Activated CD8-positive, alpha-beta T cell treated with anti-CD3 and anti-CD28 coated beads for 36 hours (primary cell): ENCODE results near the gene PTGER4. TPM values are rescaled to one million over a fixed set of nuclear protein-coding genes. Genes with fewer than 3 reads are reported as not detected.

Experiments used
- ATAC-seq: fragments of 200-7000 bp; cut with Tn5 transposase; one replicate; pipeline ENCODE4 v1.10.0; 2021; ENCODE audit warnings: mild to moderate bottlenecking, moderate library complexity
- CTCF ChIA-PET: fragments of 350-600 bp; sonication (Branson Sonifier 250); formaldehyde crosslinking; loops from one replicate; lab custom pipeline; 2021; ENCODE audit warnings: antibody characterized with exemption; lab: Charles Lee
- POLR2A ChIA-PET: fragments of 350-600 bp; sonication (Branson Sonifier 250); formaldehyde crosslinking; loops from one replicate; lab custom pipeline; 2021; ENCODE audit warnings: antibody characterized with exemption; lab: Charles Lee
- DNase-seq: peaks from one replicate; pipeline ENCODE4 v3.0.0-alpha.2; 2020
- H3K27ac Mint-ChIP-seq: one replicate; pipeline ENCODE4 v1.8.0; 2021; ENCODE audit warnings: mild to moderate bottlenecking, mixed read lengths
- H3K27me3 Mint-ChIP-seq: one replicate; pipeline ENCODE4 v1.8.0; 2021; ENCODE audit warnings: mixed read lengths
- H3K36me3 Mint-ChIP-seq: one replicate; pipeline ENCODE4 v1.8.0; 2021; ENCODE audit warnings: low read depth, mixed read lengths
- H3K4me1 Mint-ChIP-seq: one replicate; pipeline ENCODE4 v1.8.0; 2021; ENCODE audit warnings: low read depth, mixed read lengths
- H3K4me3 Mint-ChIP-seq: one replicate; pipeline ENCODE4 v1.8.0; 2021; ENCODE audit warnings: mild to moderate bottlenecking, moderate library complexity, mixed read lengths
- H3K9me3 Mint-ChIP-seq: one replicate; pipeline ENCODE4 v1.8.0; 2021; ENCODE audit warnings: mixed read lengths
- intact Hi-C: fragments of 100-400 bp; cut with micrococcal nuclease; formaldehyde crosslinking; loops from one replicate; pipeline ENCODE4 v1.10.0; 2022
- total RNA-seq, 2 experiments: library from RNA; stranded (reverse); gene quantifications; one replicate each; pipeline ENCODE4 v1.2.3, GENCODE V29; 2021
- TF ChIP-seq, protein P1 (sequence below): fragments of 200-600 bp; IDR thresholded peaks from one replicate; pipeline ENCODE4 v1.8.0; 2022; ENCODE audit warnings: antibody characterized with exemption, mild to moderate bottlenecking

Gene PTGER4
- total RNA-seq, 2 experiments from 2014 or later, result 62.8 to 62.9 TPM

DNA sequence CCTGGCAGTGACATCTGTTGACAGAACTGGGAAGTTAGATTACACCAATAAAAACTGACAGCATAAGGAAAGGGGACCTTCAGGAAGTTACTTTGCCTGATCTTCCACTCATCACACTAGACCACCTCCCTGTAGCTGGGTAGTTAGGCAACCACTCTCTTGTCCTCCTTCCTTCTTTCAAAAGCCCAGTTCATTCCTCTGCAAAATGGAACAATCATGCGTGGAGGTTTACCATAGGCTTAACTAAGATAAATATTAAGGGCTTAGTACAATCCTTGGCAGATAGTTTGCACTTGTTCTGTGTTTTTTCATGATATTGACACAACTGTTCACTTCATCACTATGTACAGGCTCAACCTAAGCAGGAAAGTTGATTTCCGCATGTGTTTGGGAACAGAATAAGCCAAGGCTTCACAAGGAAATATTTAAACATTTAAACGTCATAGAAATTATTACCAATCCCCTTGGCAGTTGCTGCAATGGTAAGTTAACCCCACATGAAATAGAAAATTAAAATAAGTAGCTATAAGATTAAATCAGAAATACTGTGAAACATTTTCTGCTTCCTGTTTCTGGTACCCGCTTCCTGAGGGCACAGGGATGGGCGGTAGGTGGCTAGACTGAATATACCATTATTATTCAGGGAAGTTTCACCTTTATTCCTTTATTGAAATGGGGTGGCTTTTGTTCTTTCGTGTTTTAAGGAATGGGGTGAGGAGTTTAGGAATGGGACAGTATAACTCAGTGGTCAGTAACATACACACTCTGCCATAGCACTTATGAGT lies 9.9 kb upstream of the PTGER4 start:
- POLR2A ChIA-PET, result interaction anchor here (1.4 kb wide), 1 partner anchor 14 kb away, joined by 3 read pairs; no protein-coding TSS in a partner anchor
- H3K27me3 Mint-ChIP-seq, result no peaks in the 10 kb centered on the region
- H3K36me3 Mint-ChIP-seq, result no peaks in the 10 kb centered on the region
- TF ChIP-seq, protein P1, sequence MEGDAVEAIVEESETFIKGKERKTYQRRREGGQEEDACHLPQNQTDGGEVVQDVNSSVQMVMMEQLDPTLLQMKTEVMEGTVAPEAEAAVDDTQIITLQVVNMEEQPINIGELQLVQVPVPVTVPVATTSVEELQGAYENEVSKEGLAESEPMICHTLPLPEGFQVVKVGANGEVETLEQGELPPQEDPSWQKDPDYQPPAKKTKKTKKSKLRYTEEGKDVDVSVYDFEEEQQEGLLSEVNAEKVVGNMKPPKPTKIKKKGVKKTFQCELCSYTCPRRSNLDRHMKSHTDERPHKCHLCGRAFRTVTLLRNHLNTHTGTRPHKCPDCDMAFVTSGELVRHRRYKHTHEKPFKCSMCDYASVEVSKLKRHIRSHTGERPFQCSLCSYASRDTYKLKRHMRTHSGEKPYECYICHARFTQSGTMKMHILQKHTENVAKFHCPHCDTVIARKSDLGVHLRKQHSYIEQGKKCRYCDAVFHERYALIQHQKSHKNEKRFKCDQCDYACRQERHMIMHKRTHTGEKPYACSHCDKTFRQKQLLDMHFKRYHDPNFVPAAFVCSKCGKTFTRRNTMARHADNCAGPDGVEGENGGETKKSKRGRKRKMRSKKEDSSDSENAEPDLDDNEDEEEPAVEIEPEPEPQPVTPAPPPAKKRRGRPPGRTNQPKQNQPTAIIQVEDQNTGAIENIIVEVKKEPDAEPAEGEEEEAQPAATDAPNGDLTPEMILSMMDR, result no peak
- H3K27ac Mint-ChIP-seq, result no peak overlapping the region
- CTCF ChIA-PET, result interaction anchor here (1.5 kb wide), 1 partner anchor 8 kb away, joined by 4 read pairs; no protein-coding TSS in a partner anchor
- intact Hi-C loops, result no loop called here
- no peaks in the 10 kb centered on the region for H3K9me3 Mint-ChIP-seq
- ATAC-seq (no peak), DNase-seq (no peak)
- peaks cover 52% of the 10 kb centered on the region for H3K4me1 Mint-ChIP-seq
- no peak overlapping the region for H3K4me3 Mint-ChIP-seq

DNA sequence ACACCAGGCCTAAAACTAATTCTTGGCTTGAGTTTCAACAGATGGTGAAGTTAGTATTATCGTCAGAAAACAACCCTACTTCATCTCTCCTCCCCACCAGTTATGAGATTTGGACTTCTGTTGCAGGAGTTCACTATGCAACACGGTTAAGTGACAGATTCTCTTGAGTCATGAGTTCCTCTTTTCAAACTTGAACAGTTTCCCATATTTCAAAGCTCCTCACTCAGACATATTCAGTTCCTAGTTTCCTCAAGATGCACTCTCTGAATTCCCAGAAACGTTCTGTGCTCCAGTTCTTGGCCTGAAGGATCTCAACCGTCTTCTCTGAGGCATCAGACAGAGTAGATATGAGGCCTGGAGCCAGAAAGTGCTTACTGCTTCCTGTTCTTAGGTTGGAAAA lies 7.3 kb upstream of the PTGER4 start:
- DNase-seq (no peak), ATAC-seq (no peak)
- ChIA-PET POLR2A (interaction anchor here (1.0 kb wide), 2 partner anchors 11 to 177 kb away, joined by 4 read pairs; no protein-coding TSS in a partner anchor), CTCF (interaction anchor here (0.6 kb wide), 1 partner anchor 157 kb away, joined by 3 read pairs; no protein-coding TSS in a partner anchor)
- H3K9me3 Mint-ChIP-seq, result no peaks in the 10 kb centered on the region
- TF ChIP-seq, protein P1, result no peak
- no peak overlapping the region for H3K4me3 Mint-ChIP-seq
- H3K27me3 Mint-ChIP-seq, result no peaks in the 10 kb centered on the region
- H3K4me1 Mint-ChIP-seq, result peaks cover 71% of the 10 kb centered on the region
- intact Hi-C loops, result no loop called here
- H3K36me3 Mint-ChIP-seq, result no peaks in the 10 kb centered on the region
- peak overlapping the region; percentile 0 for H3K27ac Mint-ChIP-seq

DNA sequence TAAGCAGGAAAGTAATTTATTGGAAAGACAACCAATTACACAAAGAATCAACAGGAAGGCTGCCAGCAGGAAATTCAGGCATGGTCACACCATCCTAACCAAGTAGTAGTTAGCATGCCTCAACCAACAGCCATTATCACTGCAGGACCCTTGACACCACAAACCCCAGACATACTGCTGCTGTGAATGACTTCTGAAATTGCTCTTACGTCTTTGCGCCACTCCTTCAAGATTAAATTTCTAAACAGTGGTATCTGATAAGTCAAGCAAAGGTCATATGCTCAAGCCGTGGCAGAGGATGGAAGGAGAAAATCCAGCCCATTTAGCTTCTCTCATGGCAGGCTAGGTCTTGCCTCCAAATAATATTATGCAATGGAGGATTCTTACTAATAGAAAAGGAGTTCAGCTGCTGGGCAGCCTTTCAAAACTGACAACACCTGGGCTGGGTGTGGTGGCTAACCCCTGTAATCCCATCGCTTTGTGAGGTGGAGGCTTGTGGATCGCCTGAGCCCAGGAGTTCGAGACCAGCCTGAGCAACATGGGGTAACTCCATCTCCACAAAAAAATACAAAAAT lies 5.0 kb upstream of the PTGER4 start:
- no peak for ATAC-seq
- DNase-seq, result no peak
- no peaks in the 10 kb centered on the region for H3K27me3 Mint-ChIP-seq
- no peak overlapping the region for H3K4me3 Mint-ChIP-seq
- intact Hi-C loops, result loop anchor here (5.0 kb wide), 1 partner anchor 237 kb away; no protein-coding TSS in a partner anchor
- H3K36me3 Mint-ChIP-seq, result peaks cover 2% of the 10 kb centered on the region
- peak overlapping the region; percentile 75 for H3K27ac Mint-ChIP-seq
- ChIA-PET CTCF (interaction anchor here (1.6 to 1.9 kb wide), 2 partner anchors 9 to 14 kb away, joined by 3 to 5 read pairs; no protein-coding TSS in a partner anchor), POLR2A (interaction anchor here (0.5 to 1.6 kb wide), 6 partner anchors 11 to 450 kb away, joined by 3 to 9 read pairs (median 3); no protein-coding TSS in a partner anchor)
- peaks cover 67% of the 10 kb centered on the region for H3K4me1 Mint-ChIP-seq
- TF ChIP-seq, protein P1, result no peak
- H3K9me3 Mint-ChIP-seq, result no peaks in the 10 kb centered on the region

DNA sequence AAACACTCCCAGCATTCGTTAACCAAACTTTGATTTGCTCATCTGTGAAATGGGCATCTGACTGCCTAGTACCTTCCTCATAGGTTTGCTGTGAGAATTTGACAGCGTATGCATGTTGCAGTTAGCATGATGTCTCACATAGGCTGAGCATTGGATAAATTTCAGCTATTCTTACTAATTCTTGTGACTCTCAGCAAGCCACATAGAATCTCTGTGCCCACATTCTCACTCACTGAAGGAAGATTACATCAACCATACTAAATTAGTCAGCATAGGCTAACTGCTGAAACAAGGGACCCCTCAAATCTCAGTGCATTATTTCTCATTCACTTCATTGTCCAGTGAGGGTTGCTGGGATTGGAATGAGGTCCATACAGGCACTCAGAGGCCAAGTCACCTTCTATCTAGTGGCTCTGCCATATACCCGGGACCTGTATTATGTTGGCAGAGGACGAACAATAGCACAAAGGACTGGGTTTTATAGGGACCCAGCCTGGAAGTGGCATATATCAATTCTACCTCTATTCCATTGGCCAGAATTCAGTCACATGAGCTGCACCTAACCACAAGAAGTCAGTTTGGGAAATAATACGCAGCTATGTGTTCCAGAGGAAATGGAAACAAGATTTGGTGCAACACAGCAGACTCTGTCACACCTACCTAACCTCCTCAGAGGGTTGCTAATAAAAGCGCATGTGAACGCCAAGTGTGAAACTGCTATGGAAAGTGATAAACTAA lies 4.2 kb upstream of the PTGER4 start:
- Mint-ChIP-seq H3K36me3 (peaks cover 9% of the 10 kb centered on the region), H3K27me3 (no peaks in the 10 kb centered on the region), H3K4me1 (peaks cover 59% of the 10 kb centered on the region), H3K27ac (peak overlapping the region; percentile 94), H3K9me3 (no peaks in the 10 kb centered on the region), H3K4me3 (peak overlapping the region; percentile 99)
- peak; percentile 28 for ATAC-seq
- DNase-seq, result peak; percentile 66
- TF ChIP-seq, protein P1, result no peak
- ChIA-PET POLR2A (interaction anchor here (0.6 to 1.6 kb wide), 11 partner anchors 10 to 398 kb away, joined by 3 to 9 read pairs (median 3); no protein-coding TSS in a partner anchor), CTCF (interaction anchor here (1.1 to 1.9 kb wide), 3 partner anchors 10 to 185 kb away, joined by 3 to 6 read pairs (median 5); no protein-coding TSS in a partner anchor)
- intact Hi-C loops, result loop anchor here (5.0 kb wide), 1 partner anchor 238 kb away; no protein-coding TSS in a partner anchor
